ENCODE results near the gene DSEL.

The DSEL gene

DNA sequence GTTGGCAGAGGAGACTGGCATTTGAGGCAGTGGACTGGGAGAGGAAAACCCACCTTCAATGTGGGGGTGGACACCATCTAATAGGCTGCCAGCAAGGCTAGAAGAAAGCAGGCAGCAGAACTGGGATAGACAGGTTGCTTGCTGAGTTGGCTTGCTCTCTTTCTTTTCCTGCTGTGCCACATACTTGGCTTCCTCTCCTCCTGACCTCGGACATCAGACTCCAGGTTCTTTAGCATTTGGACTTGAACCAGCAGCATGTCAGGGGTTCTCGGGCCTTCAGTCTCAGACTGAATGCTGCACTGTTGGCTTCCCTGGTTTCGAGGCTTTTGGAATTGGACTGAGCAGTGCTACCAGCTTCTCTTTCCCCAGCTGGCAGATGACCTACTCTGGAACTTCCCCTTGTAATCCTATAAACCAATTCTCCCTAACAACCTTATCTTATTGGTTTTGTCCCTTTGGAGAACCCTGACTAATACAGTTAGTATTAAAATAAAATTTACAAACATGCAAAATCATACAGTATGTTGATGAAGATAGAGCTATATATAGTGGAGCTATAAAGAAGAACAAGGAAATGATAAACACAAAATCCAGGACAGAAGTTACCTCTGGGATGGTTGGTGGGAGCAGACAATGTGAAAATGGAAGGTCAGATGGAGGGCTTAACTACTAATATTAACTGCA, 15.9 kb downstream of the DSEL start:
- DNase-seq: no peak

DNA sequence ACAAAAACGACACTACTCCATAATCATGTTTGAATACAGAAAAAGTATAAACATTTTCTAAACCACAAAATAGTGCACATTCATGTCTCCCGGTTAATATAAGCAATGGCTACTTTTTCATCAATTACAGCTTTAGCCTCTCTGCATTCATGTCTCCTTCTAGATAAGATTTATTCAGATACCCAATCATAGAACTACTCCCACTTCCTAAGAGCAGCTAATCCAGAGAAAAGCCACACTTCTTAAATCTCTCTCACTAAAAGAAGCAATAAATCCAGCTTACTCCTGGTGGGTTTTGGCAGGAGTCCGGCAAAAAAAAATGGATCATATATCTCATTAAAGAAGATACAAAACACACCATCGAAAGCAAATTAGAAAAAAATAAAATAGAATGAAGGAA, 20.1 kb downstream of the DSEL start:
- DNase-seq: no peak

DNA sequence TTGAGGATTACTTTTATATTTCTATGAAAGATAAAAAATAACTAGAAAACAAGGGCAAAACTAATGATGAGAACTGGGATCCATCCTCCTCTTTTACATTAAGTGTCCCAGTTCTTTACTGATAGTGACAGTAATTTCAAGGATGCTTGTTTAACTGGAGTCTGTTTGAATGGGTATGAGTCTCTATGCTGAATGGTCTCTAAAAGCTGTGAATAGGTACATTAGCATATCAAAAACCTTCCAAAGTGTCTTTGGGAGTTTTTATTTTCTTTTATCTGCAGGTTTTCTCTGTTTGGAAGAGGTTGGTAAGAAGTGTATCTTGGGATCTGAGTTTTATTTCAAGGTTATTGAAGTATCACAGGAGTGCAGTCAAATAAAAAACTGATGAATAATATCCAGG, 30.0 kb downstream of the DSEL start:
- DNase-seq: no peak

DNA sequence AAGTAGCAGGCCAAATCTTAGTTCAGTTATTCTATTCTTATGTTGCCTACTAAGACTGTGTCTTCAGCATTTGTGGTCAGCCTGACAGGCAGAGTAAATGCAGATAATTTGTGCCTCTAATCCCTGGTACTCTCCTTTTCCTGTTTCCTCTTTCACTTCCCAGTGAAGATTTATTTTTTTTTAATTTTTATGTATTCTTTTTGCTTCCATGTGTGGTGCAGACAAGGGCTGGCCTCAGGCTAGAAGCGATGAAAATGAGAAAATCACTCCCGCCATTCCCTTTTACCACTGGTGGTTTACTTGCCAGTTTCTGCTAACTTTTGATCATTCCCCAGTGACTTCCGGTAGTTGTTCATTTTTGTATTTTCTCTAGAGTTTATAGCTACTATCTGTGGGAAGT, 30.9 kb downstream of the DSEL start:
- DNase-seq: no peak

DNA sequence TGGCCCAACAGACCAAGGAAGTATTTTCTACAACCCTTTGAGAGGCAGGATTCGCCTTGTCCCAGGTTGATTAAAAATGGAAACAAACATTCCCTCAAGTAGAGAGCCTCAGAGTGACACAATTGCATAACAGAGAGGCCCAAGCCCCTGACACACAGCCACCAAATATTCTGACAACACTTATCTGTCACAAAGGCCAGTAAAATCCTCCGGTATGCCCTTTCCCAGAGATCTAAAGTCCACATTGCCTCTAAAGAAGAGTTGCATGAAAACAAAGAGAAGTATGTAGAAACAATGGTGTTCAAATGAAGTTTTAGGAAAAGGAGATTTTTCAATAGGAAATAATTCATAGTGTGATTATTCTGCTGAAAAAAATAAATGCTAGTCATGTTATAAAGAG, 32.1 kb downstream of the DSEL start:
- DNase-seq: no peak

DNA sequence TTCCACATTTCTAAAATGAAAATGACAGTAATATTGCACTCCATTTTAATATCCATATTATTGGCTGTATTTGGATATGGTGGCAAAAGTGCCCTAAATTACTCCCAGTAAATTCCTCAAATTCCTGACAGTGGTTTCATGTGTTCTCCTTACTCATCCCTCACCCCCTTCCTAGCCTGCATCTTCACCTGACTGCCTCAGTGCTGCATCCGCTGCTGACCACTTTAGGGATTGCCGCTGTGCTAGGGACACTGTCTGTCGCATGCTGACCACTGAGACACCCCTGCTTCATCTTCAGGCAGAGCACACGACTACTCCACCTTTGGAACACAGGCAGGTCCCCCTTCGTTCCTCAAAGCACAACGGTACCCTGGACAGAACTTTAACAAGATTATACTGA, 32.6 kb downstream of the DSEL start:
- DNase-seq: no peak

DNA sequence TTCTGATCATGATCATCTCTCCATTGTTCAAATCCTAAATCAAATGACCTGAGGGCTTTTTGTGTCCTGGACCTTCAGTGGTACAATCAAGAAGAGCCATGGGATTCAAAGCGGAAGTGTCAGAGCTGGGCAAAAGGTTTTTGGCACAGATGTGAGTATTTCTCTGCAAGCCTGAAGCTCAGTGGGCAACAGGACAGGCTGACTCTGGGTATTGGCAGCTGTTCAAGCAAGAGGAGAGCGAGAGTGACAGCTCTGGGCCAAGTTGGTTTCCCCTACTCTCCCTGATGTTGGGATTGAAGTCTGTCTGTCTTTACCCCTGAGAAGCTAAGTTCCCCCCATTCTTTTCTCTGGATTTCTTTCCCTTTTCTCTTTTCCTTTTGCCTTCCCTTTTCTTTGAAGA, 33.3 kb downstream of the DSEL start:
- DNase-seq: no peak

DNA sequence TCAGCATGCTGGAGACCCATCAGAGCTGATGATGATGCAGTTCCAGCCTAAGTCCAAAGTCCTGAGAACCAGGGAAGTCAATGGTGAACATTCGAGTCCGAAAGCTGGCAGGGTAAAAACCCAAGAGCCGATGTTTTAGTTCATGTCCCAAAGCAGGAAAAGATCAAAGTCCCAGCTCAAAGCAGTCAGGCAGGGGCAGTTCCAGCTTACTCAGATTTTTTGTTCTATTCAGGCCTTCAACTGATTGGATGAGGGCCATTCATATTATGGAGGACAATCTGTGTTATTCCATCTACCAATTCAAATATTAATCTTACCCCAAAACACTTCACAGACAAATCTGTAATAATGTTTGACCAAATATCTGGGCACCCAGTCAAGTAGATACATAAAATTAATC, 38.3 kb downstream of the DSEL start:
- no peak for DNase-seq

DNA sequence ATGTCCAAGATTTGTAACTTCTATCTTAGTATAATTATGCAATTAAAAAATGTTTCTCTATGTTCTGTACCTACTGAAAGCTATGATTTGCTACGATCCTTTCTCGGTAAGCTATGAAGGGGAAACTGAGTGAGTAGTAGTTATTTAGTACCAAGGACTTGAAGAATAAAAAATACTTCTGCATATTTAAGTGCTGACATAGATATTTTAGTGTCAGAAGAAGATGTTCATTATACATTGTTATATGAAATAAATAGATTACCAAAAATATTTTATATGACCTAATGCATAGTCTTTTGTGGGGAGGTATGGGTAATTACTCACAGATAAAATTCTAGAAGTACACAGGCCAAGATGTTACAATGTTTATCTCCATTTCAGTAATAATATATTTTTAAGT, 39.0 kb downstream of the DSEL start:
- DNase-seq: no peak

DNA sequence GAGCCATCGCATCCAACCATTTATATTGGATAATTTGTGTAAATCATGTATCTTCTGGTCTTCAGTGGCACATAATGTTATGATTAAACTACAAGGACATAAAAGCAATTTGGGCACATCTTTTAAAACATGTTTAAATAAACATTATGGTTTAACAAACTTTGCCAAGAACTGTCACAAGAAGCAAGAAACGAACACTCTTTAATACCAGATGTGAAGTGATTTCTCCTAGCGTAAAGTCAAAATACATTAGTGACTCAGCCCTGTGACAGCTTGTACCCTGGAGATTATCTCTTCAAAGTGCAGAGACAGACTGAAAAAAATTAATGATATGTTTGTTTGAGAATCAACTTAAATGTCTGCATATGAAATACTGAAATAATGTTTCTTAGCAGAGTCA, 39.9 kb downstream of the DSEL start:
- no peak for DNase-seq

DNA sequence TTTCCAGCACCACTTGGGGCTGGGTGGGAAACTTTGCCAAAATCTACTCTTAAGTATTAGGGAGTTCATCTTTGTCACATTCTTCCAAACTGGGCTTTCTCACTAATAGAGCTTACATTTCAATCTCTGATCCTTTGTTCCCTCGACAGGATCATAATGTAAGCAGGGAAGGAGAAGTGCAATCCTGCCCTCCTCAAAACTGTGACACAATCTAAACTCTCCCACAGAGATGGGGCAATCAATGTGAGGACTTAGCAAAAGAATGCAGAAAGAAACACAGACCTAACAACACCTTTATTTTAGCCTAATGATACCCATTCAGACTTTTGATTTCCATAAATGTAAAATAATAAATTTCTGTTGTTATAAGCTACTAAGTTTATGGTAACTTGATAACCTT, 40.8 kb downstream of the DSEL start:
- DNase-seq: no peak

DNA sequence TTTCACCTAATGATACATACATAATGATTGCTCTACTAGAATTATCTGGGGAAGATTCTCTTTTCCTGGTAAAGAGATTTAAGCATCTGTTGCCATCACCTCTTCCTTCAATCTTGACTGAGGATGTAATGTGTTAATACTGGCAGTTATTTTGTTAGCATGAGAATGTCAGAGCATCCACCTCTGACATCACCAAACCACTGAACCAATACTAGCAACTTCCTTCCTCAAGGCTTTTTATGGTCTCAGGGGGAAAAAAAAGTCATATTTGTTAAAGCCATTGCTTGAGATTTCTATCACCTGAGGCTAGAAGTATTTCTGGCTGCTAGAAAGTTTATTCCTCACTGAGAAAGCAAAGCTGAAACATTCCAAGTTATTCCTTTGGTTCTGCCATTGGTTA, 48.5 kb downstream of the DSEL start:
- no peak for DNase-seq

DNA sequence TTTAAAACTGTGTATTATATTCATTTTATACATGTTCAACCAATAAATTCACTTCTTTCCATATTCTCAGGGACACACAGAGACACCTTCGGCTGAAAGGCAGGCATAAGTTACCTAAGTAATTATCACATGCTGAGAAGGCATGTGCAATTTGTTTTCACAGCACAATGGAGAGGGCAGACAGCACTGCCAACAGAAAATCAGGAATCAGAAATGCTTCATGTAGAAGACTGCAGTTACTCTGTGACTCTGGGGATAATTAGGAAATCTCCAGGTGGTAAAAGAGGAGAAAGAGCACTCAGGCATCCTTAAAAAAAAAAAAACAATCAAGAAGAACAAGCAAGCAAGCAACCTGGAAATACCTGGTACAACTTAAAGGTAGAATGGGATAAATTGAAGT, 49.3 kb downstream of the DSEL start:
- no peak for DNase-seq

DNA sequence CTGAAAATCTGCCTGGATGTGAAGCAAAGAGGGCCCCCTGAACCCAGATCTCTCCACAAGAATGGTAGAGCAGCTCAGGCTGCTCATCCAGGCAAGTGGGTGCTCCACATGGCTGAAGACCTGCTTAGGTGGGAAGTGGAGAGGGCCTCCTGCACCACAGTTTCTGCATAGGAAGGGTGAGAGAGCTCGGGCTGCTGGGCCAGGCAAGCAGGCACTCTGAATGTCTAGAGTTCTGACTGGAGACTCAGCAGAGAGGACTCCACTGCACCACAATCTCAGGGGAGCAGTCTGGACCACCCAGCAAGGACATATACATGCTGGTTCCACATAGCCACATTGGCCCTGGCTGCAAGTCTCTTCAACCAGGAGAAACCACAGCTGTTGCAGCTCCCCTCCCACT, 52.0 kb downstream of the DSEL start:
- no peak for DNase-seq

DNA sequence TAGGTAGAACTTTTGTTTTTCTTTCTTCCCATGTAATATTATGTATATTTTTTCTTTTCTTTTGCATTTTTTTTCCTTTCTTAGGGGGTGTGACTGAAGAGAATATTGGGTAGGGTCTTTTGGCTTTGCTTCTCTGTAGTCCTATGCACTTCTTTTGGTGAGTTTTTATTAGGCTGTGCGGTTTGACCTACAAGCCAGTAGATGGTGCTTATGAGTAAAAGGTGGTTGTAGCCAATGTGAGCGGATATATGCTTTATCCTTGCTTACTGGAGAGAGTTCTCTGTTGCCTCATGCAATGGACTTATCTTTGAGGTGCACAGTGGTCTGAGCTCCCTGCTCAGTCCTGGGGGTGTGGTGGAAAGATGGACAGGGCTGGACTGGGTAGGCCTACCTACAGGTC, 52.7 kb downstream of the DSEL start:
- no peak for DNase-seq

DNA sequence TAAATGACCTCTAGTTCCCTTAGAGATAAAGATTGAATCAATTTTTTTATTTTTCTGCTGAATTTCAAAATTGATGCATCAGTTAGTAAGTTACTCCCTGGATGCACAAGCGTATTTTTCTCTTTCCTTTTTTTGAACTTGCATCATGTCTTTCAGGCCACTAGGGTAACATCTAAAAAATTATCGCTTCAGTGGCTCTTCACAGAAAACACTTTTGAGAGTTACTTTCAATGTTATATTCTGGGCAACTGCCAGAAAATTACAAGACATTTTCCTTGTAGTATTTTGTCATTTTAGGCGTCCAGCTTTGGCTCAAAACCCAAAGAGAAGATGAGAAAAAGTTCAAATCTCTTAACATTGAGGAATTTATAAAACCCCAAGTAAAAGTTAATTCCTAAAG, 59.8 kb downstream of the DSEL start:
- no peak for DNase-seq
